ENCODE results near the gene CLPTM1.

DNA sequence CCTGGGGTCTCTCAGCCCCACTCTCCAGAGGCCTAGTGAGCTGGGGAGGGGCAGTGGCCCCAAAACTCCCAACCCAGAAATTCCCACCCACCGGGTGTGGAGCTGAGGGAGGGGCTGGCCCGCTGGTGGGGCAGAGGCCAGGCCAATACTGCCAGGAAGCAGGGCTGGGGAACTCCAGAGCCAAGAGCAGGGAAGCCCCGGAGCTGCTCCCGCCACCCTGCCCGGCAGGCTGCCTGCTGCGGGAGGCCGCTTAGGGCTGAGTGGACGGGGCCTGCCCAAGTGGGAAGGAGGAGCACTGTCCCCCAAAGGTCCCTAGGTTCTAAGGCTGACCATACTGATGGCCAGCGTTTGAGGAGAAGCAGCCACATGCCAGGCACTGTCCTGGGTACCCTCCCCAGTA lies 33.1 kb downstream of the CLPTM1 start:
- TF ChIP-seq, protein P1, sequence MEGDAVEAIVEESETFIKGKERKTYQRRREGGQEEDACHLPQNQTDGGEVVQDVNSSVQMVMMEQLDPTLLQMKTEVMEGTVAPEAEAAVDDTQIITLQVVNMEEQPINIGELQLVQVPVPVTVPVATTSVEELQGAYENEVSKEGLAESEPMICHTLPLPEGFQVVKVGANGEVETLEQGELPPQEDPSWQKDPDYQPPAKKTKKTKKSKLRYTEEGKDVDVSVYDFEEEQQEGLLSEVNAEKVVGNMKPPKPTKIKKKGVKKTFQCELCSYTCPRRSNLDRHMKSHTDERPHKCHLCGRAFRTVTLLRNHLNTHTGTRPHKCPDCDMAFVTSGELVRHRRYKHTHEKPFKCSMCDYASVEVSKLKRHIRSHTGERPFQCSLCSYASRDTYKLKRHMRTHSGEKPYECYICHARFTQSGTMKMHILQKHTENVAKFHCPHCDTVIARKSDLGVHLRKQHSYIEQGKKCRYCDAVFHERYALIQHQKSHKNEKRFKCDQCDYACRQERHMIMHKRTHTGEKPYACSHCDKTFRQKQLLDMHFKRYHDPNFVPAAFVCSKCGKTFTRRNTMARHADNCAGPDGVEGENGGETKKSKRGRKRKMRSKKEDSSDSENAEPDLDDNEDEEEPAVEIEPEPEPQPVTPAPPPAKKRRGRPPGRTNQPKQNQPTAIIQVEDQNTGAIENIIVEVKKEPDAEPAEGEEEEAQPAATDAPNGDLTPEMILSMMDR (IDR thresholded peaks at IDR 0.05 in 4 of 5, conservative IDR thresholded peaks at IDR 0.05 in 1 of 5) = no peak
- TF ChIP-seq POLR2A (IDR thresholded peaks at IDR 0.05) = no peak

Data from gastrocnemius medialis (tissue), 4 donors.